SK-N-SH treated with all-trans-retinoic acid at 6 μM for 48 hours (cell line): Measurements from ENCODE around the gene ACBD6.

ENCODE experiments used
- ATAC-seq: fragments of 200-7000 bp; cut with Tn5 transposase; 3 replicates; pipeline ENCODE4 v1.9.1; 2020; ENCODE audit warnings: mild to moderate bottlenecking, moderate library complexity
- ARNTL ChIP-seq: fragments of 450-650 bp; formaldehyde crosslinking; IDR thresholded peaks from 2 replicates; pipeline ENCODE4 v1.5.0; 2020; ENCODE audit warnings: low read depth, mild to moderate bottlenecking, moderate library complexity, borderline replicate concordance
- BACH2 ChIP-seq: fragments of 250-450 bp; sonication (Bioruptor Pico); IDR thresholded peaks from 2 replicates; pipeline ENCODE4 v1.9.0; 2021; ENCODE audit warnings: mild to moderate bottlenecking, borderline replicate concordance
- CSDC2 ChIP-seq: fragments of 250-450 bp; sonication (Bioruptor Pico); IDR thresholded peaks from 2 replicates; pipeline ENCODE4 v1.5.0; 2020; ENCODE audit warnings: mild to moderate bottlenecking, moderate library complexity
- CSRNP3 ChIP-seq: fragments of 250-450 bp; sonication (Bioruptor Pico); IDR thresholded peaks from 2 replicates; pipeline ENCODE4 v1.5.1; 2021; ENCODE audit warnings: mild to moderate bottlenecking, moderate library complexity
- ESRRG ChIP-seq: fragments of 250-450 bp; sonication (Bioruptor Pico); IDR thresholded peaks from 2 replicates; pipeline ENCODE4 v1.6.1; 2021; ENCODE audit warnings: mild to moderate bottlenecking
- GLIS3 ChIP-seq: fragments of 250-450 bp; sonication (Bioruptor Pico); IDR thresholded peaks from 2 replicates; pipeline ENCODE4 v1.5.0; 2020; ENCODE audit warnings: mild to moderate bottlenecking, moderate library complexity
- ISL1 ChIP-seq: fragments of 250-450 bp; sonication (Bioruptor Pico); IDR thresholded peaks from 2 replicates; pipeline ENCODE4 v2.1.2; 2022; ENCODE audit warnings: mild to moderate bottlenecking, moderate library complexity
- OSR1 ChIP-seq: fragments of 250-450 bp; sonication (Bioruptor Pico); IDR thresholded peaks from 2 replicates; pipeline ENCODE4 v1.8.0; 2022; ENCODE audit warnings: moderate library complexity, mild to moderate bottlenecking, inconsistent platforms
- PATZ1 ChIP-seq: fragments of 250-450 bp; sonication (Bioruptor Pico); IDR thresholded peaks from 2 replicates; pipeline ENCODE4 v1.8.0; 2020; ENCODE audit warnings: mild to moderate bottlenecking, moderate library complexity, borderline replicate concordance
- POU6F1 ChIP-seq: fragments of 250-450 bp; sonication (Bioruptor Pico); IDR thresholded peaks from 2 replicates; pipeline ENCODE4 v1.8.0; 2021; ENCODE audit warnings: low read depth, mild to moderate bottlenecking, moderate library complexity, borderline replicate concordance
- PPARA ChIP-seq: fragments of 250-450 bp; sonication (Bioruptor Pico); IDR thresholded peaks from 2 replicates; pipeline ENCODE4 v1.5.0; 2020; ENCODE audit warnings: mild to moderate bottlenecking, borderline replicate concordance
- RARB ChIP-seq: fragments of 250-450 bp; sonication (Bioruptor Pico); IDR thresholded peaks from 2 replicates; pipeline ENCODE4 v1.8.0; 2021; ENCODE audit warnings: mild to moderate bottlenecking, moderate library complexity
- TCF4 ChIP-seq: fragments of 250-450 bp; sonication (Bioruptor Pico); IDR thresholded peaks from 2 replicates; pipeline ENCODE4 v1.8.0; 2021; ENCODE audit warnings: mild to moderate bottlenecking, moderate library complexity, borderline replicate concordance
- TOX ChIP-seq: fragments of 250-450 bp; sonication (Bioruptor Pico); IDR thresholded peaks from 2 replicates; pipeline ENCODE4 v1.8.0; 2021; ENCODE audit warnings: mild to moderate bottlenecking, moderate library complexity, borderline replicate concordance
- TSHZ2 ChIP-seq: fragments of 250-450 bp; sonication (Bioruptor Pico); IDR thresholded peaks from 2 replicates; pipeline ENCODE4 v1.5.0; 2020; ENCODE audit warnings: mild to moderate bottlenecking, moderate library complexity
- ZC3H10 ChIP-seq: fragments of 250-450 bp; sonication (Bioruptor Pico); IDR thresholded peaks from 2 replicates; pipeline ENCODE4 v1.5.1; 2021; ENCODE audit warnings: mild to moderate bottlenecking, moderate library complexity
- ZFP3 ChIP-seq: fragments of 250-450 bp; sonication (Bioruptor Pico); IDR thresholded peaks from 2 replicates; pipeline ENCODE4 v1.5.0; 2020; ENCODE audit warnings: mild to moderate bottlenecking, moderate library complexity
- ZFP30 ChIP-seq: fragments of 450-650 bp; formaldehyde crosslinking; IDR thresholded peaks from 2 replicates; pipeline ENCODE4 v1.5.0; 2022; ENCODE audit warnings: mild to moderate bottlenecking, moderate library complexity
- ZNF565 ChIP-seq: fragments of 450-650 bp; formaldehyde crosslinking; conservative IDR thresholded peaks from 2 replicates; pipeline ENCODE4 v1.5.0; 2020; ENCODE audit warnings: low read depth, mild to moderate bottlenecking, moderate library complexity
- ZNF70 ChIP-seq: fragments of 450-650 bp; formaldehyde crosslinking; IDR thresholded peaks from 2 replicates; pipeline ENCODE4 v1.5.0; 2020; ENCODE audit warnings: mild to moderate bottlenecking, moderate library complexity
- ZNF8 ChIP-seq: fragments of 450-650 bp; formaldehyde crosslinking; IDR thresholded peaks from 2 replicates; pipeline ENCODE4 v1.5.0; 2020; ENCODE audit warnings: mild to moderate bottlenecking, moderate library complexity
- TF ChIP-seq, protein P1 (sequence below): fragments of 250-450 bp; sonication (Bioruptor Pico); IDR thresholded peaks from 2 replicates; pipeline ENCODE4 v1.5.1; 2020; ENCODE audit warnings: low read depth, mild to moderate bottlenecking, moderate library complexity

ACBD6 gene

DNA sequence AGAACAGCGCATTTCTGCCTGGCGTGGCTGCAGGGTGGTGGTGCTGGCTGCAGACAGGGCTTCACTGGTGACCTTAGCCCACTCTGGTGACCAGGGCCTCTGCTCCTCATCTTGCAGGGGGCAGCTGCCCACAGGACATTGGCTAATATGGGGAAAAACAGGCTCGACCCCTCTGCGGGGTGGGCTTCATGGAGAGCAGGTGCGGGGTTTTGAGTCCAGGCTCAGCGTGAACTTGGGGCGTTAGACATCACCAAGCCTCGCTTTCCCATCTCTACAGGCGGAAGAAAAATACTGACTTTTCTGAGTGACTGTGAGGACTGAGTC, 247.9 kb downstream of the ACBD6 start:
- TF ChIP-seq OSR1: no peak
- TF ChIP-seq ZNF565 (CRISPR knock-in tag): no peak
- TF ChIP-seq ZC3H10: no peak
- no peak for TF ChIP-seq BACH2 (CRISPR knock-in tag)
- no peak for TF ChIP-seq ZFP3 (CRISPR knock-in tag)
- TF ChIP-seq ZNF8 (CRISPR knock-in tag): no peak
- no peak for TF ChIP-seq TCF4 (CRISPR knock-in tag)
- no peak for TF ChIP-seq ZNF70 (CRISPR knock-in tag)
- no peak for TF ChIP-seq PPARA (CRISPR knock-in tag)
- no peak for TF ChIP-seq GLIS3
- TF ChIP-seq ARNTL: no peak
- TF ChIP-seq CSDC2 (CRISPR knock-in tag): no peak
- no peak for TF ChIP-seq ESRRG (CRISPR knock-in tag)
- TF ChIP-seq CSRNP3: no peak
- no peak for TF ChIP-seq ZFP30 (CRISPR knock-in tag)
- no peak for TF ChIP-seq POU6F1 (CRISPR knock-in tag)
- TF ChIP-seq RARB (CRISPR knock-in tag): no peak
- TF ChIP-seq TSHZ2: no peak
- TF ChIP-seq TOX (CRISPR knock-in tag): no peak
- TF ChIP-seq PATZ1 (CRISPR knock-in tag): no peak
- TF ChIP-seq, all 23 proteins: peak for 0
- no peak for ATAC-seq

DNA sequence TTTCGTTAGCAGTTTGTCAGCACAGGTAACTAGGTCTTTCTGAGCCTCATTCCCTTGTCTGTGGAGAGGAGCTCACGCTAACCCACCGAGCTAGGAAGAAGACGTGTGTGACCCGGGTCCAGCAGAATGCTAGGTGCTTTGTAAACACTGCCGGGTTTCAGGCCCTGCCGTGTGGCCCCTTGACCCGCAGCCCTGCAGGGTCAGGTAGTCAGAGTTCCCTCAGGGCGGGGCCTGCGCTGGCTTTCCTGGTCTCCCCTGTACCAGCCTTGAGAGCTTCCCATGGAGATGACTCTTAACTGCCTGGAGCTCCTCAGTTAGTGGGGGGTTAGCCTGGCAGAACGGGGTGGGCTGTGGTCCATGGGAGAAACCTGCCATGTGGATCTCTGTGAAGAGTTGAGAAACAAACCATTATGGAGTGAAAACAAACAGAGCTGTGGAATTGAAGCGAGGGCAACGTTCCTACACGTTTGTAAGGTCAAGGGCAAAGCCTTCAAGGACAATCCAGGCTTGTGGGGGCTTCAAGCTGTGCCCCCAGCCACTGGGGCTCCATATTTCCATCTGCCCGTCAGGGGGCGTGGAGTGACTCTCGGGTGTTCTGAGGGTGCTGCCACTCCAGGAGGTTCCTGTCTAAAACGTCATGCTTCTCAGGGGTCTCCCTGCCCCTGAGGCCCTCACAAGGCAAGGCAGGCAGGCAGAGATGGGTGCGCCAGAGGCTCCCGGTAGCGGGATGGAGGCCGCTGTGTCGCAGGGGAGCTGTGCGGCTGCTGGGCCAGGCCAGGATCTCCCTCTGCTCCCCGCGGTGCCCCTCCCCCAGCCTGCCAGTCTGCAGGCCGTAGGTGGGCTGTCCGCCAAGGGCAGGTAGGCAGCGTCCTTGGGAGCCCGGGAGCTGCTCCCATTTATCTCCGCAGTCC, 248.5 kb downstream of the ACBD6 start:
- no peak for ATAC-seq
- TF ChIP-seq PPARA (CRISPR knock-in tag): no peak
- TF ChIP-seq, protein P1, sequence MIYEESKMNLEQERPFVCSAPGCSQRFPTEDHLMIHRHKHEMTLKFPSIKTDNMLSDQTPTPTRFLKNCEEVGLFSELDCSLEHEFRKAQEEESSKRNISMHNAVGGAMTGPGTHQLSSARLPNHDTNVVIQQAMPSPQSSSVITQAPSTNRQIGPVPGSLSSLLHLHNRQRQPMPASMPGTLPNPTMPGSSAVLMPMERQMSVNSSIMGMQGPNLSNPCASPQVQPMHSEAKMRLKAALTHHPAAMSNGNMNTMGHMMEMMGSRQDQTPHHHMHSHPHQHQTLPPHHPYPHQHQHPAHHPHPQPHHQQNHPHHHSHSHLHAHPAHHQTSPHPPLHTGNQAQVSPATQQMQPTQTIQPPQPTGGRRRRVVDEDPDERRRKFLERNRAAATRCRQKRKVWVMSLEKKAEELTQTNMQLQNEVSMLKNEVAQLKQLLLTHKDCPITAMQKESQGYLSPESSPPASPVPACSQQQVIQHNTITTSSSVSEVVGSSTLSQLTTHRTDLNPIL (CRISPR knock-in tag): no peak
- no peak for TF ChIP-seq ISL1 (CRISPR knock-in tag)
- TF ChIP-seq TOX (CRISPR knock-in tag): no peak
- no peak for TF ChIP-seq BACH2 (CRISPR knock-in tag)
- TF ChIP-seq OSR1: no peak
